Breast epithelium (tissue), 4 donors: ENCODE measurements around the gene LRRC59. TPM values are rescaled to one million over a fixed set of nuclear protein-coding genes. Genes with fewer than 3 reads are reported as not detected.

Source experiments
- DNase-seq, 2 donors: peaks; one replicate each; pipeline ENCODE4 v3.0.0-alpha.2; 2019; ENCODE audit warnings: low spot score in 2 of 2
- H3K27ac ChIP-seq, 2 donors: fragments of 200-600 bp; sonication (generic) in 1 of 2; one replicate each; pipeline ENCODE4 v1.5.1; 2016 to 2019; ENCODE audit warnings: mild to moderate bottlenecking in 1 of 2
- H3K27me3 ChIP-seq, 2 donors: fragments of 200-600 bp; sonication (generic) in 1 of 2; one replicate each; pipeline versions ENCODE4 v1.5.1 to v1.6.0; 2017 to 2019; ENCODE audit warnings: control low read depth in 1 of 2, mild to moderate bottlenecking in 1 of 2
- H3K36me3 ChIP-seq: fragments of 200-600 bp; one replicate; pipeline ENCODE4 v1.5.1; 2019
- H3K4me1 ChIP-seq, 2 donors: fragments of 200-600 bp; sonication (generic); one replicate each; pipeline ENCODE4 v1.5.1; 2016 to 2019; ENCODE audit warnings: control low read depth in 1 of 2
- H3K4me3 ChIP-seq, 3 donors: fragments of 200-600 bp; sonication (generic); 1 replicate in 2 of 3; 2 replicates in 1 of 3; pipeline ENCODE4 v1.5.1; 2016 to 2019; ENCODE audit warnings: mild to moderate bottlenecking in 3 of 3, moderate library complexity in 2 of 3
- H3K9me3 ChIP-seq, 2 donors: fragments of 200-600 bp; sonication (generic) in 1 of 2; one replicate each; pipeline ENCODE4 v1.5.1; 2016 to 2019; ENCODE audit warnings: control low read depth in 1 of 2
- POLR2A ChIP-seq: fragments of 450-650 bp; IDR thresholded peaks from one replicate; pipeline ENCODE4 v1.6.1; 2016; ENCODE audit warnings: antibody characterized with exemption, mild to moderate bottlenecking, moderate library complexity
- POLR2AphosphoS5 ChIP-seq, 3 donors: sonication (generic); formaldehyde crosslinking; IDR thresholded peaks; one replicate each; pipeline ENCODE4 v1.6.1; 2017; ENCODE audit warnings: antibody characterized with exemption in 3 of 3
- intact Hi-C: fragments of 100-400 bp; cut with DNase I; formaldehyde crosslinking; loops from one replicate; pipeline ENCODE4 v1.15.1; 2023; ENCODE audit warnings: low total_unique reads
- total RNA-seq, 3 donors: library from RNA; depleted of rRNA; stranded (reverse); fragments of >200 nt; gene quantifications; one replicate each; pipeline ENCODE4 v1.1.0, GENCODE V29; 2016
- TF ChIP-seq, protein P1 (sequence below), 3 donors: fragments of 450-650 bp; IDR thresholded peaks; one replicate each; pipeline ENCODE4 v1.5.1; 2016 to 2017; ENCODE audit warnings: antibody characterized with exemption in 3 of 3, mild to moderate bottlenecking in 3 of 3, moderate library complexity in 3 of 3

The LRRC59 gene
- total RNA-seq, 3 donors from 2014 or later = 42.1 to 72.8 (median 54.0) TPM

DNA sequence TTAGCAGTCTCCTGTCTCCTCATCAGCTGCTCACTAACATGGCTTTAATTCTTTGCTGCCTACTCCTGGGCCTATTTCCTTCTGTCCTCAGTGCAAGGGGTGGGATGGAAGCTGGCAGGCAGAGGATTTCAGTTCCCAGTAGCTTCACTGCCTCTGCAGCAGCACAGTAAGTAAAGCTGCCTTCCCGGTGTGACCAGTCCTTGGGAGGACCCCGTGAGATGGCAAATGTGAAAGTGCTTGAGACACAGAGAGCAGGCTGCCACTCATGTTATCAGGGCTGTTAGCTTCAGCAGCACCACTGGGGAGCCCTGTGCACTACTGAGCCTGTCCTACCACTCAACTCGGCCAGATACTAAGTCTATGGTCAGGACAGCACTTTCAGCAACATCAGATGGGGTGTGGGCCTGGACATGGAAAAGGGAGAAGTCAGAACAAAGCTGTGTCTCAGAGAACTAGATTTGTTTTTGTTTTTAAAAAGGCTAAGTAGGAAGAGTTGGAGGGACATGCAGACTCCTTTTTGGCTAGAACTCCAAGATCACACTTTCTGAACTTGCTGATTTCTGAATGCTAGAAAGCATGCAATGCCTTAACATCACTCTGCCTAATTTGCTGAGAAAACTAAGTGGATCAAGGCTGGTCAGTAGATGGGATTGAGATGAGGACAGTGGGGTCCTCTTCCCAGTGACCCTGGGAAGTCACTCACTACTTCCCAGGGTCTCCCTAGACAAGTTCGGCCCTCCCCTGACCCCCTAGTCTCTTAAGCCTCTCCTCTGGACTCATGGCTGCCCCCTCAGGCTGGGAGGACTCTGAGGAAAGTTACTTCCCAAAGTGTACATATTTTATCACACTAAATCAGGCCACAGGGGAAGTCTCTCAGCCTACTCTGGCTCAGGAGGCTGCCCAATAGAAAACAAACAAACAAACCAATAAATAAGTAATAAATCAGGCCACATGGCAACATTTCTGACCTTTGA lies 29.8 kb upstream of the LRRC59 start:
- Histone ChIP-seq H3K4me3 (peak overlapping the region; percentile 49 to 81 (median 77)), H3K27me3 (no peaks in the 10 kb centered on the region), H3K27ac (peak overlapping the region; percentile 86 to 91), H3K9me3 (no peaks in the 10 kb centered on the region), H3K36me3 (no peaks in the 10 kb centered on the region), H3K4me1 (peaks cover 6 to 10% of the 10 kb centered on the region in 2 donors)
- DNase-seq = peak in 1 of 2 donors; percentile 54
- intact Hi-C loops = no loop called here
- TF ChIP-seq POLR2AphosphoS5 (IDR thresholded peaks at IDR 0.05) = no peak
- TF ChIP-seq, protein P1, sequence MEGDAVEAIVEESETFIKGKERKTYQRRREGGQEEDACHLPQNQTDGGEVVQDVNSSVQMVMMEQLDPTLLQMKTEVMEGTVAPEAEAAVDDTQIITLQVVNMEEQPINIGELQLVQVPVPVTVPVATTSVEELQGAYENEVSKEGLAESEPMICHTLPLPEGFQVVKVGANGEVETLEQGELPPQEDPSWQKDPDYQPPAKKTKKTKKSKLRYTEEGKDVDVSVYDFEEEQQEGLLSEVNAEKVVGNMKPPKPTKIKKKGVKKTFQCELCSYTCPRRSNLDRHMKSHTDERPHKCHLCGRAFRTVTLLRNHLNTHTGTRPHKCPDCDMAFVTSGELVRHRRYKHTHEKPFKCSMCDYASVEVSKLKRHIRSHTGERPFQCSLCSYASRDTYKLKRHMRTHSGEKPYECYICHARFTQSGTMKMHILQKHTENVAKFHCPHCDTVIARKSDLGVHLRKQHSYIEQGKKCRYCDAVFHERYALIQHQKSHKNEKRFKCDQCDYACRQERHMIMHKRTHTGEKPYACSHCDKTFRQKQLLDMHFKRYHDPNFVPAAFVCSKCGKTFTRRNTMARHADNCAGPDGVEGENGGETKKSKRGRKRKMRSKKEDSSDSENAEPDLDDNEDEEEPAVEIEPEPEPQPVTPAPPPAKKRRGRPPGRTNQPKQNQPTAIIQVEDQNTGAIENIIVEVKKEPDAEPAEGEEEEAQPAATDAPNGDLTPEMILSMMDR (IDR thresholded peaks at IDR 0.05) = peak in 1 of 3 donors; percentile 16

DNA sequence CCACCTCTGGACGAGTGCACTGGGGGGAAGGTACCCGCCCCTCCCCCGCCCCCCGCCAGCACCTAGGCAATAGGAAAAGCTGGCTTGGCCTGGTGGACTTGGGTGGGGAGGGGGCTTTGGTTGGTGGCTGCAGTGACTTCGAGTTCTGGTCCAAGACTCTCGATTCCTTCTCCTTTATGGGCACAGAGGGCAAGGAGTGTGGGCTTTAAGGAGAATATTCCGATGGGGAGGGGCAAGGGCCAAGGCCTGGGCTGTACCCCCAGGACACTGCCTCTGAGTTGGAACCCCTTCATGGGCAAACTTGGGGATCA lies 29.1 kb upstream of the LRRC59 start:
- H3K9me3 ChIP-seq = no peaks in the 10 kb centered on the region
- H3K4me1 ChIP-seq = peaks cover 6 to 10% of the 10 kb centered on the region in 2 donors

DNA sequence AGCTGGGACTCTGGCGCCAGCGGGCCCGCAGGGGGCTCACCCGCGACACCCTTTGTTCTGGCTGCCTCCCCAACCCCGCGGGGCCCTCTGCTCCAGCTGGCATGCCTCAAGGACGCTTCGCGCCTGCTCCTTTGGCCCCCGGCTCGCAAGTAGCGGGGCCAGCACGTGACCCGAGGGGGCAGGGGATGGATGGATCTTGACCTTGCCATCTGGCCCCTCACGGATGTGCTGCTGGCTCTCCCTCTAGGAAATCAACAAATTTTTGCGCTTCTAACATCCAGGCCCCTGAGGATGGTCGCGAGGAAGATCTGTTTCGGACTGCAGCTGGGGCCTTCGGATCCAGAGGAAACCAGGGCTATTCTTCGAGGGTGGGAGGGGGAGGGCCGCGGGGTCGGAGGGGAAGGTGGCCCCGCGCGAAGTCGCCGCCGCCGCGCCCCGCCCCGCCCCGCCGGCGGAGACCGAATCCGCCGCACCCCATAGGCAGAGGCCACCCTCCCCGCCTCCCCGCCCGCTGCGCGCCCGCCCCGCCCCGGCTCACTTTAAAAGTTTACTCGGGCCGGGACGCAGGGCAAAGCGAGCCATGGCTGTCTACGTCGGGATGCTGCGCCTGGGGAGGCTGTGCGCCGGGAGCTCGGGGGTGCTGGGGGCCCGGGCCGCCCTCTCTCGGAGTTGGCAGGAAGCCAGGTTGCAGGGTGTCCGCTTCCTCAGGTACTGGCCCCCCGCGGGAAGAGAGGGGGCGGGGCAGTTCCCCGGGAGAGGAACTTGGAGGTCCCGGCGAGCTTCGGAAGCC lies 28.6 kb upstream of the LRRC59 start, which contains the start of gene ACSF2:
Gene ACSF2, plus strand, starts transcription at position 537 of the 790 bp plus-strand sequence. Its CDS starts 44 bp downstream, at position 581.
- H3K27me3 ChIP-seq = no peaks in the 10 kb centered on the region
- H3K27ac ChIP-seq = peak within 1 kb of the TSS; percentile 86 to 91
- DNase-seq = peak; percentile 72 to 78
- H3K4me1 ChIP-seq = peaks cover 6 to 10% of the 10 kb centered on the region in 2 donors
- TF ChIP-seq POLR2AphosphoS5 (IDR thresholded peaks at IDR 0.05) = peak in 2 of 3 donors; percentile 7 to 55
- TF ChIP-seq, protein P1 (IDR thresholded peaks at IDR 0.05) = no peak
- TF ChIP-seq POLR2A = peak; percentile 60
- H3K9me3 ChIP-seq = no peaks in the 10 kb centered on the region
- H3K36me3 ChIP-seq = no peaks in the 10 kb centered on the region
- peak within 1 kb of the TSS; percentile 49 to 81 (median 77) for H3K4me3 ChIP-seq
- intact Hi-C loops = no loop called here

More for the DNA sequence above, 29.1 kb upstream of the LRRC59 start:
- peak overlapping the region; percentile 86 to 91 for H3K27ac ChIP-seq
- peak overlapping the region; percentile 49 to 81 (median 77) for H3K4me3 ChIP-seq
- H3K27me3 ChIP-seq = no peaks in the 10 kb centered on the region
- no peaks in the 10 kb centered on the region for H3K36me3 ChIP-seq
- TF ChIP-seq POLR2A = no peak
- no peak for TF ChIP-seq POLR2AphosphoS5 (IDR thresholded peaks at IDR 0.05)
- TF ChIP-seq, protein P1 (IDR thresholded peaks at IDR 0.05) = no peak
- intact Hi-C loops = no loop called here
- no peak for DNase-seq

DNA sequence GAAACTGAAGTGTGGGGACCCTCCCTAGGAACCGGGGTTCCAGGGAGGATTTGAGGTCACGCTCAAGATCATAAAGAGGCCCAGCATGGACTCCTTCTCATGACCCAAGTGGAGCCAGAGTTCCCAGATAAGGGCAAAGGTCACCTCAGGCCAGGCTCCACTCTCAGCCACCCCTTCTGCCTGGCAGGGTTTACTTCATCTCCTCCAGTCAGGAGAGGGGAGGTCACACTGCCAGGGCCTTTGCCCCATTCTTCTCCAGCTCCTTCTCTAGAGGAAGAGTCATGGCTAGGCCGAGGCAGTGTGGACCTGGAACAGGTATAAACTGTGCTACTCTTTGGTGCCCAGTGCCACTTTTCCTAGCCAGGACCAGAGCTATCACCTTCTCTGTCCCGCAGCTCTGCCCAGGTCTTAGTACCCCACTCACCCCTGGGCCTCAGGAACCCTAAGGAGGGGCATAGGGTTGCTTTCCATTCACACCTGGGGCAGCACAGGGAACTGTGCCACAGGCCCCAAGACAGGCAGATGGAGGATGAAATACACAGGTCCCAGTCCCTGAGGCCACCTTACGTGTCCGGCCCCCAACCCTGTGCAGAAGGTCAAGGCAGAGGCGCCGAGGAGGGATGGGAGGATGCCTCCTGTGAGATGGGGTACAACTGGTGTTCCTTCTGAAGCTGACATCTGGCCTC lies 27.8 kb upstream of the LRRC59 start:
- intact Hi-C loops = no loop called here
- peak overlapping the region; percentile 86 to 91 for H3K27ac ChIP-seq
- peaks cover 6 to 10% of the 10 kb centered on the region in 2 donors for H3K4me1 ChIP-seq

More for the DNA sequence above, 27.8 kb upstream of the LRRC59 start:
- Histone ChIP-seq H3K4me3 (peak overlapping the region; percentile 49 to 81 (median 77)), H3K36me3 (no peaks in the 10 kb centered on the region), H3K27me3 (no peaks in the 10 kb centered on the region), H3K9me3 (no peaks in the 10 kb centered on the region)
- TF ChIP-seq POLR2AphosphoS5 (IDR thresholded peaks at IDR 0.05) = no peak
- TF ChIP-seq, protein P1 (IDR thresholded peaks at IDR 0.05) = no peak
- no peak for TF ChIP-seq POLR2A
- DNase-seq = no peak
